DOHH2 (cell line): ENCODE results near the gene RASAL1.

Source experiments
- H3F3A ChIP-seq: fragments of 200-600 bp; sonication (generic), shearing (Covaris generic); 2 replicates; pipeline ENCODE4 v1.6.0; 2016; ENCODE audit warnings: antibody characterized with exemption, mild to moderate bottlenecking; ENCODE audit not compliant: control insufficient read depth, insufficient read depth
- H3K27ac ChIP-seq: fragments of 200-600 bp; sonication (generic); 2 replicates; pipeline ENCODE4 v1.5.1; 2014; ENCODE audit warnings: low read depth, mild to moderate bottlenecking, low read length, moderate library complexity
- H3K27me3 ChIP-seq: fragments of 200-600 bp; sonication (generic); 2 replicates; pipeline ENCODE4 v1.6.1; 2014; ENCODE audit warnings: mild to moderate bottlenecking, low read length, mixed read lengths; ENCODE audit not compliant: control insufficient read depth
- H3K36me3 ChIP-seq: fragments of 200-600 bp; sonication (generic); 2 replicates; pipeline ENCODE4 v1.6.1; 2014; ENCODE audit warnings: mild to moderate bottlenecking, low read length, moderate library complexity, mixed read lengths; ENCODE audit not compliant: control insufficient read depth
- H3K4me1 ChIP-seq: fragments of 200-600 bp; sonication (generic); 2 replicates; pipeline ENCODE4 v1.6.1; 2014; ENCODE audit warnings: mild to moderate bottlenecking, low read length, mixed read lengths; ENCODE audit not compliant: control insufficient read depth
- H3K4me2 ChIP-seq: fragments of 200-600 bp; sonication (generic); 2 replicates; pipeline ENCODE4 v1.6.0; 2014; ENCODE audit warnings: mild to moderate bottlenecking, low read length, moderate library complexity
- H3K4me3 ChIP-seq: fragments of 200-600 bp; sonication (generic); 2 replicates; pipeline ENCODE4 v1.5.1; 2014; ENCODE audit warnings: mild to moderate bottlenecking, low read length, mixed read lengths
- H3K79me2 ChIP-seq: fragments of 200-600 bp; sonication (generic); 2 replicates; pipeline ENCODE4 v1.6.1; 2014; ENCODE audit warnings: mild to moderate bottlenecking, low read length, mixed read lengths; ENCODE audit not compliant: control insufficient read depth
- H3K9me2 ChIP-seq: fragments of 200-600 bp; sonication (generic); replicated peaks from 2 replicates; pipeline ENCODE4 v1.6.1; 2014; ENCODE audit warnings: mild to moderate bottlenecking, low read length, mixed read lengths; ENCODE audit not compliant: control insufficient read depth
- H3K9me3 ChIP-seq: fragments of 200-600 bp; sonication (generic); 2 replicates; pipeline ENCODE4 v1.6.1; 2014; ENCODE audit warnings: antibody characterized with exemption, low read length, mixed read lengths; ENCODE audit not compliant: control insufficient read depth, insufficient read depth
- H4K20me1 ChIP-seq: fragments of 200-600 bp; sonication (generic); 2 replicates; pipeline ENCODE4 v1.6.0; 2014; ENCODE audit warnings: low read depth, mild to moderate bottlenecking, antibody characterized with exemption, low read length, moderate library complexity; ENCODE audit not compliant: control insufficient read depth, insufficient read depth
- CTCF ChIP-seq: fragments of 200-600 bp; sonication (generic); IDR thresholded peaks from one replicate; pipeline ENCODE4 v1.5.1; 2014; ENCODE audit warnings: antibody characterized with exemption, mild to moderate bottlenecking, low read depth, low read length; ENCODE audit not compliant: poor library complexity, severe bottlenecking
- EZH2phosphoT487 ChIP-seq: fragments of 200-600 bp; sonication (generic); IDR thresholded peaks from 2 replicates; pipeline ENCODE4 v1.6.1; 2017; ENCODE audit warnings: borderline replicate concordance, mild to moderate bottlenecking, antibody characterized with exemption, low read length, moderate library complexity, mixed read lengths

Gene RASAL1

GRCh38 chr12:113172185-113172584 lies 36.6 kb upstream of the RASAL1 start:
- peaks cover 21% of the 10 kb centered on the region for H3F3A ChIP-seq
- no peaks in the 10 kb centered on the region for H3K9me3 ChIP-seq
- H3K4me3 ChIP-seq, result peak overlapping the region; percentile 49
- no peaks in the 10 kb centered on the region for H4K20me1 ChIP-seq
- peaks cover 17% of the 10 kb centered on the region for H3K79me2 ChIP-seq
- no peaks in the 10 kb centered on the region for H3K27me3 ChIP-seq
- peak overlapping the region; percentile 74 for H3K4me2 ChIP-seq
- no peaks in the 10 kb centered on the region for H3K9me2 ChIP-seq
- H3K36me3 ChIP-seq, result peaks cover 86% of the 10 kb centered on the region
- TF ChIP-seq EZH2phosphoT487 (no peak), CTCF (no peak)
- peaks cover 43% of the 10 kb centered on the region for H3K4me1 ChIP-seq
- H3K27ac ChIP-seq, result peak overlapping the region; percentile 92

GRCh38 chr12:113171543-113171942 lies 36.0 kb upstream of the RASAL1 start:
- Histone ChIP-seq H3K9me2 (no peaks in the 10 kb centered on the region), H3K27me3 (no peaks in the 10 kb centered on the region), H3F3A (peaks cover 19% of the 10 kb centered on the region), H3K79me2 (peaks cover 17% of the 10 kb centered on the region), H4K20me1 (no peaks in the 10 kb centered on the region), H3K36me3 (peaks cover 86% of the 10 kb centered on the region), H3K4me1 (peaks cover 43% of the 10 kb centered on the region), H3K4me2 (peak overlapping the region; percentile 74; the same call in 1 of the 2 replicates), H3K9me3 (no peaks in the 10 kb centered on the region), H3K4me3 (no peak overlapping the region), H3K27ac (peak overlapping the region; percentile 92)
- TF ChIP-seq EZH2phosphoT487 (no peak), CTCF (no peak)

GRCh38 chr12:113170926-113171325 lies 35.4 kb upstream of the RASAL1 start:
- Histone ChIP-seq H3K27ac (peak overlapping the region; percentile 92), H3K27me3 (no peaks in the 10 kb centered on the region), H3K9me2 (no peaks in the 10 kb centered on the region), H3K9me3 (no peaks in the 10 kb centered on the region), H3K36me3 (peaks cover 88% of the 10 kb centered on the region), H3K4me3 (no peak overlapping the region), H3F3A (peaks cover 19% of the 10 kb centered on the region), H3K4me2 (peak overlapping the region; percentile 9; the same call in 1 of the 2 replicates), H3K79me2 (peaks cover 17% of the 10 kb centered on the region), H4K20me1 (no peaks in the 10 kb centered on the region), H3K4me1 (peaks cover 43% of the 10 kb centered on the region)
- TF ChIP-seq EZH2phosphoT487, result no peak
- no peak for TF ChIP-seq CTCF

- Histone ChIP-seq H3K27me3 (no peaks in the 10 kb centered on the region), H3F3A (peaks cover 19% of the 10 kb centered on the region), H3K9me3 (no peaks in the 10 kb centered on the region), H3K79me2 (peaks cover 17% of the 10 kb centered on the region), H3K4me1 (peaks cover 43% of the 10 kb centered on the region), H3K36me3 (peaks cover 92% of the 10 kb centered on the region), H4K20me1 (no peaks in the 10 kb centered on the region), H3K4me2 (no peak overlapping the region), H3K4me3 (no peak overlapping the region), H3K27ac (peak overlapping the region; percentile 92), H3K9me2 (no peaks in the 10 kb centered on the region)
- no peak for TF ChIP-seq EZH2phosphoT487
- no peak for TF ChIP-seq CTCF
These were observed 34.9 kb upstream of the RASAL1 start for GRCh38 chr12:113170457-113170856.
